ENCODE measurements around the gene ATF7IP2. TPM values are rescaled to one million over a fixed set of nuclear protein-coding genes. Genes with fewer than 3 reads are reported as not detected.

Gene ATF7IP2, protein sequence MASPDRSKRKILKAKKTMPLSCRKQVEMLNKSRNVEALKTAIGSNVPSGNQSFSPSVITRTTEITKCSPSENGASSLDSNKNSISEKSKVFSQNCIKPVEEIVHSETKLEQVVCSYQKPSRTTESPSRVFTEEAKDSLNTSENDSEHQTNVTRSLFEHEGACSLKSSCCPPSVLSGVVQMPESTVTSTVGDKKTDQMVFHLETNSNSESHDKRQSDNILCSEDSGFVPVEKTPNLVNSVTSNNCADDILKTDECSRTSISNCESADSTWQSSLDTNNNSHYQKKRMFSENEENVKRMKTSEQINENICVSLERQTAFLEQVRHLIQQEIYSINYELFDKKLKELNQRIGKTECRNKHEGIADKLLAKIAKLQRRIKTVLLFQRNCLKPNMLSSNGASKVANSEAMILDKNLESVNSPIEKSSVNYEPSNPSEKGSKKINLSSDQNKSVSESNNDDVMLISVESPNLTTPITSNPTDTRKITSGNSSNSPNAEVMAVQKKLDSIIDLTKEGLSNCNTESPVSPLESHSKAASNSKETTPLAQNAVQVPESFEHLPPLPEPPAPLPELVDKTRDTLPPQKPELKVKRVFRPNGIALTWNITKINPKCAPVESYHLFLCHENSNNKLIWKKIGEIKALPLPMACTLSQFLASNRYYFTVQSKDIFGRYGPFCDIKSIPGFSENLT
- total RNA-seq: 10 to 100 TPM in 1 of 2 donors, 1 to 10 TPM in 1; 3.1 to 26.0 TPM

DNA sequence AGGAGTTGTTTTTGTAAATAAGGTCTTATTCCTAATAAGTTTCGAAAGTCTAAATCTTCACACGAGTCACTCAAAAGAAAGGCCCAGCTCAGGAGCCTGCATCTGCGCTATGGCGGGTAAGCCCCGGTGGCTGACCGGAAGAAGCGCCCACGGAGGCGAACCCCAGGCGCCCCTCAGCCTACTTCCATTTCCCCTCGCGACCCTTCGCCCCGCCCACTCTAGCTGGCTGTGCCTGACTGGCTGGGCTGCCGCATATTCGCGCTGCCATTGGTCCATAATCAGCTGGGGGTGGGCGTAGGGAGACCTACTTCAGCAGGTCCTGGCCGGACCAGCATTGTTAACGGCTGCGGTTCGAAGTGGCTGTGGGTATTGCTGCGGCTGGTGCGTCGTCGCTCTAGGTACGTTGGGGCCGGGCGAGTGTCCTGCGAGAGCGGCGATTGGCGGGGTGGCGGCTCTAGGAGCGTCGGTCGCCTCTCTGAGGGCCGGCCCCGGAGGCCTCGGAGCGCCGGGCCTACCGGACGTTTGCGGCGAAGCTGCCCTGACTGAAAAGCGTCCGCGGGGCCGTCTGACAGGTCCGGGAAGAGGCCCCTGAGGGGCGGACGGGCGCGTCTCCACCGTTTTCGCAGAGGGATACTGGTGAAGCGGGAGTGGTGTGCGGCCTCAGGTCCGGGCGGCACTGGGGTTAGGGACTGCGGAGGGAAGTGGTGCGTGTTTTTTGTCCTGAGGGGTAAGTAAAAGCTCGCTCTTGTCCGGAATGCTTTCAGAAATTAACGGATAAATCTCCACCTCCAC lies at the start of gene ATF7IP2:
Gene ATF7IP2 (plus strand): TSS at position 337 of the 792 bp plus-strand sequence. CDS start 44,560 bp downstream, outside the sequence.

Small RNA genes lying within 50 kb of the gene (small RNA-seq; reads per million reads assigned to genes)
- 0 reads per million in 2 donors for gene RNU6-633P

Other genes with a start within 250 kb of the ATF7IP2 start
- under 1 TPM in 1 of 2 donors, not detected in 1; under 0.01 TPM for gene GRIN2A, start 203.6 kb upstream of the ATF7IP2 start, total RNA-seq
- gene EMP2, start 194.5 kb downstream of the ATF7IP2 start, total RNA-seq: 10 to 100 TPM; 39.6 to 63.9 TPM

Measured in melanocyte of skin (primary cell).